Mesodermal cell (in vitro differentiated cells): ENCODE results near the gene INSC.

Experiments used
- H3K27ac ChIP-seq: 2 replicates; pipeline ENCODE4 v1.7.0; 2013; ENCODE audit warnings: mild to moderate bottlenecking, low read depth, low read length, moderate library complexity; ENCODE audit not compliant: severe bottlenecking
- H3K36me3 ChIP-seq: 2 replicates; pipeline ENCODE4 v1.7.1; 2013; ENCODE audit warnings: mild to moderate bottlenecking, low read length, moderate library complexity; ENCODE audit not compliant: control insufficient read depth, insufficient read depth
- H3K4me1 ChIP-seq: one replicate; pipeline ENCODE4 v1.7.1; 2013; ENCODE audit warnings: mild to moderate bottlenecking, low read length; ENCODE audit not compliant: insufficient read depth, control insufficient read depth, poor library complexity, severe bottlenecking
- H3K4me3 ChIP-seq: 2 replicates; pipeline ENCODE4 v1.7.0; 2013; ENCODE audit warnings: low read length, control low read depth, mild to moderate bottlenecking; ENCODE audit not compliant: insufficient read depth, poor library complexity, severe bottlenecking; ENCODE audit errors: extremely low read depth
- H3K9me3 ChIP-seq: 2 replicates; pipeline ENCODE4 v1.7.1; 2013; ENCODE audit warnings: mild to moderate bottlenecking, low read length, moderate library complexity; ENCODE audit not compliant: control insufficient read depth
- WGBS, 2 experiments: methylation state at CpG; one replicate each; pipeline ENCODE4 v1.1.5; 2013; ENCODE audit warnings: missing lambda C conversion rate in 2 of 2; ENCODE audit not compliant: insufficient coverage in 2 of 2; 5-methylcytosine and 5-hydroxymethylcytosine counted together

Gene INSC

GRCh38 chr11:15093432-15093831, 21.3 kb upstream of the INSC start:
- no peak overlapping the region for H3K4me3 ChIP-seq
- no peaks in the 10 kb centered on the region for H3K36me3 ChIP-seq
- WGBS, 2 experiments, result 60 to 81% methylated on average over 1 to 2 of the region's 2 CpGs
- H3K27ac ChIP-seq, result no peak overlapping the region
- no peaks in the 10 kb centered on the region for H3K9me3 ChIP-seq
- no peaks in the 10 kb centered on the region for H3K4me1 ChIP-seq

DNA sequence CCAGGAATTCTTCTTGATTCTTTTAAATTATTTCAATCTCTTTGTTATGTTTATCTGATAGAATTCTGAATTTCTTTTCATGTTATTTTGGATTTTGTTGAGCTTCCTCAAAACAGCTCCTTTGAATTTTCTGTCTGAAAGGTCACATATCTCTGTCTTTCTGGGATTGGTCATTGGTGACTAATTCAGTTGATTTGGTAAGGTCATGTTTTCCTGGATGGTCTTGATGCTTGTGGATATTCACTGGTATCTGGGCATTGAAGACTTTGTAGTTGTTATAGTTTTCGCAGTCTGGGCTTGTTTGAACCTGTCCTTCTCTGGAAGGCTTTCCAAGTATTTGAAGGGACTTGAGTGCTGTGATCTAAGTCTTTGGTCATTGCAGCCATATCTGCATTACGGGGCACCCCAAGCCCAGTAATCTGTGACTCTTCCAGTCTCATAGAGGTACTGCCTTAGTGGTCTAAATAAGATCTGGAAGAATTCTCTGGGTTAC, 18.9 kb upstream of the INSC start:
- H3K4me3 ChIP-seq, result no peak overlapping the region
- no peaks in the 10 kb centered on the region for H3K4me1 ChIP-seq
- no peak overlapping the region for H3K27ac ChIP-seq
- no peaks in the 10 kb centered on the region for H3K9me3 ChIP-seq
- 93 to 100% methylated on average over 1 to 2 of the region's 2 CpGs for WGBS, 2 experiments
- H3K36me3 ChIP-seq, result no peaks in the 10 kb centered on the region

- WGBS, 2 experiments, result 80 to 100% methylated on average over 1 of the region's 3 CpGs
- no peaks in the 10 kb centered on the region for H3K36me3 ChIP-seq
- no peak overlapping the region for H3K27ac ChIP-seq
- H3K4me1 ChIP-seq, result no peaks in the 10 kb centered on the region
- H3K9me3 ChIP-seq, result no peaks in the 10 kb centered on the region
- no peak overlapping the region for H3K4me3 ChIP-seq
Measured at GRCh38 chr11:15097411-15097810, 17.3 kb upstream of the INSC start.

- Histone ChIP-seq H3K4me1 (no peaks in the 10 kb centered on the region), H3K27ac (no peak overlapping the region), H3K4me3 (no peak overlapping the region), H3K9me3 (no peaks in the 10 kb centered on the region), H3K36me3 (no peaks in the 10 kb centered on the region)
Measured at GRCh38 chr11:15099267-15099666, 15.5 kb upstream of the INSC start.

DNA sequence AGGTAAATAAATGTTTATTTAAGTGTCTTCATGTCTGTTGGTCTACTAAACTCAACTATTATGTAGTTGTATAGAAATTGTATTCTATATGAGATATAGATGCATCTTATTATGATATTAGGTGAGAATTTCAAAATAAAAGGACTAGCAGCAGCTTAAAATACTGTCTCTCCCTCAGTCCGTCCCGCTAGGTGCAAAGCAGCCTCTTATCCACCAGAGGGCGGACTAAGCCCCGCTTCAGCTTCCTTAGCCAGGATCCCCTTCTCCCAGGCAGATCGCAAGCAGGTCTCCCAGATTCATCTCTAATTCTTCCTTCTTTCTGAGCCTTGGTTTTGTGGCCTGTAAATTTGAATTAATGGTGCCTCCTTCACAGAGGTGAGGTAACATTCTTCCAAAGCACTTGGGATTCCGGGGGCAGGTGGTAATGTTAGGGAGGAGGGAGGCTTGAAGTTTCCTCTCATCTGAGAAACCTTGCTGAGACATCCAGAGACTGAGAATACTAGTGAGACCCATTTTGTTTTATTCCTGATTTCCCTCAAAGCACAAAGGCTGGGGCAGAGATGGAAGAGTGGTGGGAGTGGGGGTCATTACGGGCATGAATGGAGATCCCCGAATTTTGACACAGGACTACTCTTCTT, 13.5 kb upstream of the INSC start:
- no peaks in the 10 kb centered on the region for H3K36me3 ChIP-seq
- WGBS, 2 experiments, result 0 to 17% methylated on average over 3 to 6 of the region's 8 CpGs
- no peaks in the 10 kb centered on the region for H3K9me3 ChIP-seq
- no peak overlapping the region for H3K27ac ChIP-seq
- peaks cover 2% of the 10 kb centered on the region for H3K4me1 ChIP-seq
- H3K4me3 ChIP-seq, result no peak overlapping the region

DNA sequence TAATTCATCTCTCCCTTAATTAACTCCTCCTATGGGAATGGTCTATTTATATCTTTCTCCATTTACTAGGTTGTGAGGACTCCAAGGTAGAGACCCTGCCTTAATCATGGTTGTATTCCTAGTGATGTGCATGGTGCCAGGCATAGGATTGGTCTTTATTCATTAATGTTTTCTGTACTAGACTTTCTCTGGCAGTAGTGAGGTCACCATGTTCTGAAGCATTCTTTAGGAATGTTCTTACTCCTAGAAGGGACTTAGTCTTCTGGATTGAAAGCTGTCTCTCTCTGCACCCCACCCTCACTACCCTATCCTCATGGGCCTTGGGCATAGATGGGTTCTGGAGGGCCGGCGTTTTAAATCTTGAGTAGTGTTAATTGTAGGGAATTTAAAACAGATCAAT, 10.6 kb upstream of the INSC start:
- Histone ChIP-seq H3K27ac (no peak overlapping the region), H3K9me3 (no peaks in the 10 kb centered on the region), H3K36me3 (no peaks in the 10 kb centered on the region), H3K4me1 (peaks cover 23% of the 10 kb centered on the region), H3K4me3 (no peak overlapping the region)
- WGBS, 2 experiments, result no CpG with 5 or more reads among the region's 2 CpGs

- no peak overlapping the region for H3K4me3 ChIP-seq
- WGBS, 2 experiments, result 87 to 90% methylated on average over 8 of the region's 8 CpGs
- no peaks in the 10 kb centered on the region for H3K9me3 ChIP-seq
- no peaks in the 10 kb centered on the region for H3K36me3 ChIP-seq
- H3K4me1 ChIP-seq, result peaks cover 23% of the 10 kb centered on the region
- H3K27ac ChIP-seq, result peak overlapping the region; percentile 45
Measured at GRCh38 chr11:15106201-15106965, 8.3 kb upstream of the INSC start.

DNA sequence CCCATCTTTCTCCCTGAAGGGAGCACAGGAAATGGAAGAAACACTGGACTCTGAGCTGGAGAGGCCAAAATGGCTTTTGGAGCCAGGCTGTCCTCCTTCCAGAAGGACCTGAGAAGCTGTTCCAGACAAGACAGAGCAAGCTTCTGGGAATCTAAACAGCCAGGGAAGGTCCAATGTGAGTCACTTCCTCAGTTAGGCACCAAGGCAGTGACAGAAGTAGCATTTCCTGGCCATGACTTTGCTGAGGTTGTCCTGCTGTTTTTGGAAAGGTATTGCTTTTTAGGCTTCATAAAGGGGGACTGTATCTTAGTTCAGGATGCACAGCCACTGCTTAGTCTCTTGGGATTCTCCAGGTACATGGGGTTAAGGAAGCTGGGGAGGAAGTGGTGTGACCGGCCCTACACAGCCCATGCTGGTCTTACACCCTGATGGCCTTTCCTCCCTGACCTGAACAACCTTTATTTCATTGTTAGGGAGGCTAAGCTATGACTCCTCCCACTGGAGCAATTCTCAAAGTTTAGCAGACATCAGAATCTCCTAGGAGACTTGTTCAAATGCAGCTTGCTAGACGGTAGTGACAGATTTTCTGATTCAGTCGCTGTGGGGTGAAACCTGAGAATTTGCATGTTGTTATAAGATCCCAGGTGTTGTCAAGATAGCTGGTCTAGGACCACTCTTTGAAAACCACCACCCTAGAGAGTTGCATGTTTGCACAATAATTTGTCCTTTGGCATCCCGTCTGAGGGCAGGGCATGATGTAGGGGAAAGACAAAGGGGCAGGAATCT, 6.8 kb upstream of the INSC start:
- H3K27ac ChIP-seq, result peak overlapping the region; percentile 39
- no peaks in the 10 kb centered on the region for H3K36me3 ChIP-seq
- no peak overlapping the region for H3K4me3 ChIP-seq
- 76 to 92% methylated on average over 2 to 3 of the region's 4 CpGs for WGBS, 2 experiments
- no peaks in the 10 kb centered on the region for H3K9me3 ChIP-seq
- peaks cover 23% of the 10 kb centered on the region for H3K4me1 ChIP-seq

GRCh38 chr11:15108592-15109130, 6.1 kb upstream of the INSC start:
- Histone ChIP-seq H3K36me3 (no peaks in the 10 kb centered on the region), H3K4me3 (no peak overlapping the region), H3K9me3 (no peaks in the 10 kb centered on the region), H3K4me1 (peaks cover 23% of the 10 kb centered on the region), H3K27ac (no peak overlapping the region)
- 70 to 100% methylated on average over 1 to 2 of the region's 2 CpGs for WGBS, 2 experiments

GRCh38 chr11:15109602-15110001, 5.1 kb upstream of the INSC start:
- 90% methylated on average over 2 of the region's 2 CpGs; no CpG with 5 or more reads in 1 of the 2 experiments for WGBS, 2 experiments
- Histone ChIP-seq H3K4me1 (peaks cover 23% of the 10 kb centered on the region), H3K4me3 (no peak overlapping the region), H3K9me3 (no peaks in the 10 kb centered on the region), H3K36me3 (no peaks in the 10 kb centered on the region), H3K27ac (no peak overlapping the region)
